ENCODE data around the gene B4GALNT2.

GRCh38 chr17:49196520-49196919 lies 64.0 kb downstream of the B4GALNT2 start:
- TF ChIP-seq CTCF (IDR thresholded peaks at IDR 0.05) (no peak), EZH2 (IDR thresholded peaks at IDR 0.05; ENCODE audit: borderline replicate concordance, insufficient read depth, low read depth, low read length, poor library complexity, severe bottlenecking) (no peak)
